T-helper 9 cell (primary cell): ENCODE results near the gene INTS3.
A peak's percentile ranks its signal among the peaks of the same experiment; 100 is the strongest.
"Not testable (repeated sequence)": the region's sequence is repeated elsewhere in the genome, so short reads cannot be mapped to it uniquely, and the experiment has no call there.

Source experiments
- DNase-seq: peaks from one replicate; pipeline ENCODE4 v3.0.0-alpha.2; 2020

INTS3 gene

GRCh38 chr1:153699768-153700167 is 28.1 kb upstream of the INTS3 start:
- no peak for DNase-seq

GRCh38 chr1:153705484-153705883 is 22.4 kb upstream of the INTS3 start:
- DNase-seq: no peak

GRCh38 chr1:153711026-153711425 is 16.8 kb upstream of the INTS3 start:
- no peak for DNase-seq

GRCh38 chr1:153716211-153716610 is 11.6 kb upstream of the INTS3 start:
- not testable (repeated sequence) for DNase-seq

GRCh38 chr1:153717330-153717729 is 10.5 kb upstream of the INTS3 start:
- DNase-seq: no peak

- no peak for DNase-seq
Observed at GRCh38 chr1:153723687-153724086, 4.2 kb upstream of the INTS3 start.

GRCh38 chr1:153724634-153725033 is 3.2 kb upstream of the INTS3 start:
- not testable (repeated sequence) for DNase-seq

- DNase-seq: peak; percentile 21
Observed at GRCh38 chr1:153728305-153729066, 636 bp downstream of the INTS3 start.

GRCh38 chr1:153730468-153730988 is 2.7 kb downstream of the INTS3 start:
- no peak for DNase-seq

GRCh38 chr1:153733970-153734369 is 6.1 kb downstream of the INTS3 start:
- no peak for DNase-seq

GRCh38 chr1:153734396-153735089 is 6.7 kb downstream of the INTS3 start:
- DNase-seq: no peak

GRCh38 chr1:153735090-153735420 is 7.2 kb downstream of the INTS3 start:
- no peak for DNase-seq

- DNase-seq: no peak
Observed at GRCh38 chr1:153741986-153742385, 14.1 kb downstream of the INTS3 start.

GRCh38 chr1:153742411-153743142 is 14.7 kb downstream of the INTS3 start:
- DNase-seq: no peak

- no peak for DNase-seq
Observed at GRCh38 chr1:153745417-153745816, 17.6 kb downstream of the INTS3 start.

GRCh38 chr1:153746174-153746573 is 18.3 kb downstream of the INTS3 start:
- DNase-seq: no peak

GRCh38 chr1:153748903-153749302 is 21.1 kb downstream of the INTS3 start:
- DNase-seq: no peak

GRCh38 chr1:153749408-153750005 is 21.7 kb downstream of the INTS3 start:
- peak; percentile 61 for DNase-seq

GRCh38 chr1:153750026-153750995 is 22.5 kb downstream of the INTS3 start:
- no peak for DNase-seq

GRCh38 chr1:153752072-153752471 is 24.2 kb downstream of the INTS3 start:
- DNase-seq: no peak

GRCh38 chr1:153752571-153753195 is 24.8 kb downstream of the INTS3 start:
- DNase-seq: no peak
